Karpas-422 (cell line): ENCODE data around the gene GPR160. TPM values are rescaled to one million over a fixed set of nuclear protein-coding genes. Genes with fewer than 3 reads are reported as not detected.

Experiments
- DNase-seq: peaks from one replicate; pipeline ENCODE4 v3.0.0-alpha.2; 2015
- H2AFZ ChIP-seq: fragments of 200-600 bp; sonication (generic); 2 replicates; pipeline ENCODE4 v1.6.1; 2014; ENCODE audit warnings: antibody characterized with exemption, low read length, mixed read lengths
- H3K27ac ChIP-seq: fragments of 200-600 bp; sonication (generic); 2 replicates; pipeline ENCODE4 v1.5.1; 2014; ENCODE audit warnings: mild to moderate bottlenecking, low read length, moderate library complexity
- H3K27me3 ChIP-seq: fragments of 200-600 bp; sonication (generic); 2 replicates; pipeline ENCODE4 v1.6.1; 2014; ENCODE audit warnings: low read length, mixed read lengths
- H3K36me3 ChIP-seq: fragments of 200-600 bp; sonication (generic); 2 replicates; pipeline ENCODE4 v1.6.1; 2014; ENCODE audit warnings: low read length, mixed read lengths; ENCODE audit not compliant: insufficient read depth
- H3K4me1 ChIP-seq: fragments of 200-600 bp; sonication (generic); 2 replicates; pipeline ENCODE4 v1.6.1; 2014; ENCODE audit warnings: mild to moderate bottlenecking, low read length, mixed read lengths
- H3K4me2 ChIP-seq: fragments of 200-600 bp; sonication (generic); 2 replicates; pipeline ENCODE4 v1.6.1; 2014; ENCODE audit warnings: low read length, low read depth, mild to moderate bottlenecking; ENCODE audit not compliant: poor library complexity, severe bottlenecking
- H3K4me3 ChIP-seq: fragments of 200-600 bp; sonication (generic); 2 replicates; pipeline ENCODE4 v1.5.1; 2014; ENCODE audit warnings: mild to moderate bottlenecking, antibody characterized with exemption, low read length, mixed read lengths
- H3K79me2 ChIP-seq: fragments of 200-600 bp; sonication (generic); 2 replicates; pipeline ENCODE4 v1.6.1; 2014; ENCODE audit warnings: mild to moderate bottlenecking, low read length, mixed read lengths
- H3K9ac ChIP-seq: fragments of 200-600 bp; sonication (generic); 2 replicates; pipeline ENCODE4 v1.6.0; 2014; ENCODE audit warnings: low read length
- H3K9me2 ChIP-seq: fragments of 200-600 bp; sonication (generic), shearing (Covaris generic); replicated peaks from 2 replicates; pipeline ENCODE4 v1.6.0; 2014; ENCODE audit warnings: mild to moderate bottlenecking, low read length, moderate library complexity; ENCODE audit not compliant: insufficient read depth
- H3K9me3 ChIP-seq: fragments of 300-700, 200-600 bp; sonication (generic); 2 replicates; pipeline ENCODE4 v1.6.1; 2014; ENCODE audit warnings: low read length, mixed read lengths
- H4K20me1 ChIP-seq: fragments of 200-600 bp; sonication (generic); 2 replicates; pipeline ENCODE4 v1.6.1; 2014; ENCODE audit warnings: mild to moderate bottlenecking, antibody characterized with exemption, low read length, low read depth; ENCODE audit not compliant: insufficient read depth
- total RNA-seq: library from RNA; depleted of rRNA; stranded (reverse); fragments of >200 nt; shearing (Covaris generic); gene quantifications from 2 replicates; pipeline ENCODE4 v1.2.3, GENCODE V29; 2014; ENCODE audit warnings: low replicate concordance; rRNA removed

The GPR160 gene
- 67.6 and 94.6 TPM in 2 replicates for total RNA-seq

GRCh38 chr3:170037463-170038433 is at the start of gene GPR160:
GPR160 (plus strand) TSS chr3:170037995; CDS start chr3:170083973, 45,978 bp downstream.
- DNase-seq = peak; percentile 94
- Histone ChIP-seq H3K4me2 (peak within 1 kb of the TSS; percentile 87), H3K27ac (peak within 1 kb of the TSS; percentile 52)

GRCh38 chr3:169990431-169990830 is 47.4 kb upstream of the GPR160 start:
- Histone ChIP-seq H3K4me3 (no peak overlapping the region), H3K9ac (no peak overlapping the region), H4K20me1 (no peaks in the 10 kb centered on the region), H3K79me2 (peaks cover 4% of the 10 kb centered on the region; the same call in 1 of the 2 replicates), H3K4me2 (no peak overlapping the region), H2AFZ (no peak overlapping the region), H3K4me1 (no peaks in the 10 kb centered on the region), H3K9me3 (no peaks in the 10 kb centered on the region), H3K9me2 (no peaks in the 10 kb centered on the region), H3K36me3 (peaks cover 70% of the 10 kb centered on the region), H3K27me3 (no peaks in the 10 kb centered on the region), H3K27ac (no peak overlapping the region)
- no peak for DNase-seq

More at GRCh38 chr3:170037463-170038433, at the start of gene GPR160:
- H3K27me3 ChIP-seq = no peaks in the 10 kb centered on the region
- peak within 1 kb of the TSS; percentile 91 for H2AFZ ChIP-seq
- H3K9me2 ChIP-seq = no peaks in the 10 kb centered on the region
- peak within 1 kb of the TSS; percentile 85 for H3K9ac ChIP-seq
- peak within 1 kb of the TSS; percentile 94 for H3K4me3 ChIP-seq
- no peaks in the 10 kb centered on the region for H3K36me3 ChIP-seq
- no peaks in the 10 kb centered on the region for H3K9me3 ChIP-seq
- H4K20me1 ChIP-seq = no peaks in the 10 kb centered on the region
- H3K4me1 ChIP-seq = peaks cover 28% of the 10 kb centered on the region
- peaks cover 20% of the 10 kb centered on the region; the same call in 1 of the 2 replicates for H3K79me2 ChIP-seq

- Histone ChIP-seq H3K9me3 (no peaks in the 10 kb centered on the region), H2AFZ (no peak overlapping the region), H3K27me3 (no peaks in the 10 kb centered on the region), H4K20me1 (no peaks in the 10 kb centered on the region), H3K9ac (no peak overlapping the region), H3K36me3 (peaks cover 70% of the 10 kb centered on the region), H3K4me2 (no peak overlapping the region), H3K27ac (no peak overlapping the region), H3K79me2 (no peaks in the 10 kb centered on the region; the same call in 1 of the 2 replicates), H3K4me1 (no peaks in the 10 kb centered on the region; the same call in 1 of the 2 replicates), H3K9me2 (no peaks in the 10 kb centered on the region), H3K4me3 (no peak overlapping the region)
- DNase-seq = no peak
Measured at GRCh38 chr3:169992156-169992555, 45.6 kb upstream of the GPR160 start.

DNA sequence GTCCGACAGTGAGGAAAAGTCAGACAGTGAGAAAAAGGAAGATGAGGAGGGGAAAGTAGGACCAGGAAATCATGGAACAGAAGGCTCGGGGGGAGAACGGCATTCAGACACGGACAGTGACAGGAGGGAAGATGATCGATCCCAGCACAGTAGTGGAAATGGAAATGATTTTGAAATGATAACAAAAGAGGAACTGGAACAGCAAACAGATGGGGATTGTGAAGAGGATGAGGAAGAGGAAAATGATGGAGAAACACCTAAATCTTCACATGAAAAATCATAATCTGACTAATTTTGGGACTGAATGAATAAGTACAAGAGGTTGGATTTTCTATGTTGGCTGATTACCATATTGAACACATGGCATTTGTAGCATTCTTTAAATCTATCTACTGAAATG is 45.0 kb upstream of the GPR160 start:
- no peak overlapping the region for H2AFZ ChIP-seq
- H3K4me3 ChIP-seq = no peak overlapping the region
- H4K20me1 ChIP-seq = no peaks in the 10 kb centered on the region
- no peak overlapping the region for H3K27ac ChIP-seq
- H3K79me2 ChIP-seq = no peaks in the 10 kb centered on the region; the same call in 1 of the 2 replicates
- no peak overlapping the region for H3K4me2 ChIP-seq
- H3K4me1 ChIP-seq = no peaks in the 10 kb centered on the region; the same call in 1 of the 2 replicates
- H3K27me3 ChIP-seq = no peaks in the 10 kb centered on the region
- DNase-seq = no peak
- H3K36me3 ChIP-seq = peaks cover 64% of the 10 kb centered on the region
- H3K9me3 ChIP-seq = no peaks in the 10 kb centered on the region
- H3K9ac ChIP-seq = no peak overlapping the region
- no peaks in the 10 kb centered on the region for H3K9me2 ChIP-seq

DNA sequence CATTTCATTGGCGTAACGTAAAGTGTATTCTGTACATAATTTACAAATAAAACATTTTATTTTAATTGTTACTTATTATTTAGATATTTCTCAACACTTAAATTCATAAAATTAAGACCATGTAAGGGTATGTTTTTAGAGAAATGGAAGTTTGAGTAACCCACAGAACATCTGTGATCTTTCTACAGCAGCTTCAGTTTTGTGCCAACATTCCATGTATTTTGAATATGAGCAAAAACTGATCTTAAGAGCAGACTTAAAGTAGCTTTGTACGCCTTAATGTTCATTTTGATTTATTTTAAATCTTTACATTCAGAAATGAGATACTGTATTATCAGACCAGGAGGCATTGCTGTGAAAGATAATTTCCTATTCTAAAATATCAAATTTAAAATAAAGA is 44.0 kb upstream of the GPR160 start:
- H3K4me3 ChIP-seq = no peak overlapping the region
- H3K79me2 ChIP-seq = no peaks in the 10 kb centered on the region; the same call in 1 of the 2 replicates
- no peak overlapping the region for H3K9ac ChIP-seq
- no peaks in the 10 kb centered on the region for H3K27me3 ChIP-seq
- no peaks in the 10 kb centered on the region; the same call in 1 of the 2 replicates for H3K4me1 ChIP-seq
- no peaks in the 10 kb centered on the region for H3K9me3 ChIP-seq
- no peak overlapping the region for H3K4me2 ChIP-seq
- no peaks in the 10 kb centered on the region for H4K20me1 ChIP-seq
- peaks cover 58% of the 10 kb centered on the region for H3K36me3 ChIP-seq
- DNase-seq = no peak
- no peak overlapping the region for H2AFZ ChIP-seq
- H3K27ac ChIP-seq = no peak overlapping the region
- no peaks in the 10 kb centered on the region for H3K9me2 ChIP-seq

DNA sequence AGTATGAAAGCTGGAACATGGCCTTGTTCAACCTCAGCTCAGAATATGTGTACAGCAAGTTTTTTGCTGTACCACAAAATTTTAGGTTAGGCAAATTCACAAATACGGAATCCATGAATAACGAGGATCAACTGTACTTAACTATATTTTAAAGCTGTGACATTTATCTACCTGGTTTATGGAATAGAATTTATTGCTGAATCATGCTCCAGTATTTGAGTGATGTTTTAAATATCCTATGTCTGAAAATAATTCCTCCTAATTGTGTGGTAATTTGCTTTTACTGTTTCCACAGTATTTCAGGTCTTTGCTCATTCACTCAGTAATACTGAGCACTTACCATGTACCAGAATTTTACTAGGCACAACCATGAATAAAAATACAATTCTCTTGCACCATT is 41.7 kb upstream of the GPR160 start:
- no peak for DNase-seq
- peaks cover 38% of the 10 kb centered on the region for H3K36me3 ChIP-seq
- no peaks in the 10 kb centered on the region for H3K27me3 ChIP-seq
- no peak overlapping the region for H2AFZ ChIP-seq
- H3K9me2 ChIP-seq = no peaks in the 10 kb centered on the region
- H3K4me1 ChIP-seq = no peaks in the 10 kb centered on the region; the same call in 1 of the 2 replicates
- no peaks in the 10 kb centered on the region for H4K20me1 ChIP-seq
- no peak overlapping the region for H3K4me2 ChIP-seq
- no peak overlapping the region for H3K27ac ChIP-seq
- H3K79me2 ChIP-seq = no peaks in the 10 kb centered on the region; the same call in 1 of the 2 replicates
- no peak overlapping the region for H3K4me3 ChIP-seq
- no peak overlapping the region for H3K9ac ChIP-seq
- no peaks in the 10 kb centered on the region for H3K9me3 ChIP-seq

GRCh38 chr3:169998668-169999131 is 39.1 kb upstream of the GPR160 start:
- no peak overlapping the region for H2AFZ ChIP-seq
- H3K9ac ChIP-seq = no peak overlapping the region
- H3K9me3 ChIP-seq = no peaks in the 10 kb centered on the region
- H4K20me1 ChIP-seq = no peaks in the 10 kb centered on the region
- peaks cover 9% of the 10 kb centered on the region for H3K4me1 ChIP-seq
- H3K36me3 ChIP-seq = peaks cover 16% of the 10 kb centered on the region; the same call in 1 of the 2 replicates
- no peaks in the 10 kb centered on the region for H3K9me2 ChIP-seq
- no peak overlapping the region for H3K27ac ChIP-seq
- no peaks in the 10 kb centered on the region for H3K27me3 ChIP-seq
- H3K4me3 ChIP-seq = no peak overlapping the region
- no peak for DNase-seq
- no peak overlapping the region for H3K4me2 ChIP-seq
- no peaks in the 10 kb centered on the region for H3K79me2 ChIP-seq

DNA sequence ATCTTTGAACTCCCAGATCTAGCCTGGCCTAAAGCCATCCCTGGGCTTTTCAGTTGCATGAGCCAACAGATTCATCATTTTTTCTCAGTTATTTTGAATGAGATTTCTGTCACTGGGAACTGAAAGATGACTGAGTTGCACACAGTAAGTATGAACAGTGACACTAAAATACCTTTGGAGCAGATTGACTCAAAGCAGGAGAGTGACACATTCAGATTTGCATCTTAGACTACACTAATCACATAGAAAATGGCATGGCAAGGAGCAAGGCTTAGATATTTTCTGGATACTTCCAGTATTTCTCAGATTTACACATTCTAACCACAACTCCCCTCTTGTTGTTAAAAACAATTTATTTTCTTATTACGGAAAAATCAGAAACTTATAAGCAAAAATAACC is 38.4 kb upstream of the GPR160 start:
- no peaks in the 10 kb centered on the region for H3K79me2 ChIP-seq
- H3K4me3 ChIP-seq = no peak overlapping the region
- H3K27me3 ChIP-seq = no peaks in the 10 kb centered on the region
- H3K27ac ChIP-seq = no peak overlapping the region
- H3K9ac ChIP-seq = no peak overlapping the region
- no peaks in the 10 kb centered on the region for H3K9me3 ChIP-seq
- no peaks in the 10 kb centered on the region for H4K20me1 ChIP-seq
- no peak overlapping the region for H2AFZ ChIP-seq
- H3K4me1 ChIP-seq = peaks cover 9% of the 10 kb centered on the region
- H3K4me2 ChIP-seq = no peak overlapping the region
- peaks cover 16% of the 10 kb centered on the region; the same call in 1 of the 2 replicates for H3K36me3 ChIP-seq
- DNase-seq = no peak
- H3K9me2 ChIP-seq = no peaks in the 10 kb centered on the region
